Measurements from ENCODE around the gene THTPA. TPM values are rescaled to one million over a fixed set of nuclear protein-coding genes. Genes with fewer than 3 reads are reported as not detected.
"Not testable (repeated sequence)": the region's sequence is repeated elsewhere in the genome, so short reads cannot be mapped to it uniquely, and the experiment has no call there.

The THTPA gene
- total RNA-seq, 1 donor from 2014 or later, result 19.7 TPM

- DNase-seq (ENCODE audit: low spot score) (no peak), ATAC-seq (no peak)
- intact Hi-C loops (cut with DNase I), result no loop called here
Observed at GRCh38 chr14:23601424-23601823, 45.4 kb downstream of the THTPA start.

- intact Hi-C loops (cut with DNase I), result no loop called here
- ATAC-seq (no peak), DNase-seq (ENCODE audit: low spot score) (no peak)
Observed at GRCh38 chr14:23601845-23602180, 45.7 kb downstream of the THTPA start.

- intact Hi-C loops (cut with DNase I), result no loop called here
- DNase-seq (ENCODE audit: low spot score) (no peak), ATAC-seq (no peak)
Observed at GRCh38 chr14:23602181-23603095, 46.4 kb downstream of the THTPA start.

GRCh38 chr14:23603103-23603502 lies 47.0 kb downstream of the THTPA start:
- intact Hi-C loops (cut with DNase I), result no loop called here
- DNase-seq (ENCODE audit: low spot score), result no peak
- no peak for ATAC-seq

- no peak for ATAC-seq
- intact Hi-C loops (cut with DNase I), result no loop called here
Observed at GRCh38 chr14:23604148-23604547, 48.1 kb downstream of the THTPA start.

GRCh38 chr14:23604675-23605170 lies 48.7 kb downstream of the THTPA start:
- intact Hi-C loops (cut with DNase I), result no loop called here
- ATAC-seq (no peak), DNase-seq (ENCODE audit: low spot score) (no peak)

More at GRCh38 chr14:23604148-23604547, 48.1 kb downstream of the THTPA start:
- no peak for DNase-seq (ENCODE audit: low spot score)

GRCh38 chr14:23605931-23606585 lies 50.0 kb downstream of the THTPA start:
- intact Hi-C loops (cut with DNase I), result no loop called here
- DNase-seq (ENCODE audit: low spot score) (no peak), ATAC-seq (no peak)

- intact Hi-C loops (cut with DNase I), result no loop called here
- ATAC-seq (no peak), DNase-seq (ENCODE audit: low spot score) (no peak)
Observed at GRCh38 chr14:23608454-23608853, 52.4 kb downstream of the THTPA start.

- intact Hi-C loops (cut with DNase I), result no loop called here
Observed at GRCh38 chr14:23609001-23609400, 52.9 kb downstream of the THTPA start.

GRCh38 chr14:23609411-23610089 lies 53.5 kb downstream of the THTPA start:
- DNase-seq (ENCODE audit: low spot score); intact Hi-C loops (cut with DNase I); ATAC-seq: not testable (repeated sequence)

More at GRCh38 chr14:23609001-23609400, 52.9 kb downstream of the THTPA start:
- ATAC-seq (no peak), DNase-seq (ENCODE audit: low spot score) (no peak)

Other genes starting within 250 kb of the THTPA start
- 56.5 TPM for gene BCL2L2, start 249.4 kb upstream of the THTPA start, total RNA-seq
- gene PABPN1, start 234.8 kb upstream of the THTPA start, total RNA-seq, result 135 TPM
- 67.3 TPM for gene SLC22A17, start 203.4 kb upstream of the THTPA start, total RNA-seq
- gene EFS, start 191.1 kb upstream of the THTPA start, total RNA-seq, result 46.6 TPM
- not detected for gene IL25, start 183.5 kb upstream of the THTPA start, total RNA-seq
- gene CMTM5, start 179.2 kb upstream of the THTPA start, total RNA-seq, result 75.3 TPM
- not detected for gene MYH6, start 148.0 kb upstream of the THTPA start, total RNA-seq
- gene MYH7, start 120.6 kb upstream of the THTPA start, total RNA-seq, result 0.18 TPM
- gene NGDN, start 86.6 kb upstream of the THTPA start, total RNA-seq, result 41.1 TPM
- 7.4 TPM for gene ZFHX2, start 4.5 kb upstream of the THTPA start, total RNA-seq
- 59.6 TPM for gene AP1G2, start 11.5 kb downstream of the THTPA start, total RNA-seq
- gene JPH4, start 22.5 kb downstream of the THTPA start, total RNA-seq, result 0.85 TPM
- gene DHRS2, start 80.1 kb downstream of the THTPA start, total RNA-seq, result not detected

Measured in sciatic nerve (tissue), 2 donors.